Panc1 (cell line): ENCODE results near the gene MTHFD1L. TPM values are rescaled to one million over a fixed set of nuclear protein-coding genes. Genes with fewer than 3 reads are reported as not detected.
A peak's percentile ranks its signal among the peaks of the same experiment; 100 is the strongest.

ENCODE experiments used
- ATAC-seq: fragments of 200-7000 bp; cut with Tn5 transposase; 2 replicates; pipeline ENCODE4 v1.9.1; 2020; ENCODE audit warnings: mild to moderate bottlenecking, moderate library complexity
- BruUV-seq: library from RNA; stranded (reverse); fragments of 400-500 nt; replicated peaks from 2 replicates; lab custom pipeline; 2021; lab: Mats Ljungman, UMichigan
- CTCF ChIA-PET: fragments of 300-600 bp; sonication (Branson Sonifier 250); formaldehyde crosslinking; loops from one replicate; lab custom pipeline; 2022; ENCODE audit warnings: antibody characterized with exemption; lab: Charles Lee
- POLR2A ChIA-PET: fragments of 300-600 bp; sonication (Branson Sonifier 250); formaldehyde crosslinking; loops from one replicate; lab custom pipeline; 2022; ENCODE audit warnings: antibody characterized with exemption; lab: Charles Lee
- DNase-seq: peaks from one replicate; pipeline ENCODE4 v3.0.0-alpha.2; 2010; ENCODE audit warnings: low read depth, low spot score
- H3K27ac ChIP-seq: 2 replicates; pipeline ENCODE4 v1.5.1; 2011; ENCODE audit warnings: mild to moderate bottlenecking, low read length, inconsistent platforms
- H3K27me3 ChIP-seq: fragments of 200-500 bp; sonication (Bioruptor generic); 2 replicates; pipeline ENCODE4 v1.6.0; 2014; ENCODE audit warnings: low read length, inconsistent platforms; ENCODE audit not compliant: control insufficient read depth, insufficient read depth
- H3K36me3 ChIP-seq: fragments of 200-500 bp; sonication (Bioruptor generic); 2 replicates; pipeline ENCODE4 v1.5.1; 2014; ENCODE audit warnings: inconsistent platforms, mild to moderate bottlenecking, low read length, moderate library complexity; ENCODE audit not compliant: control insufficient read depth, insufficient read depth
- H3K4me1 ChIP-seq: 2 replicates; pipeline ENCODE4 v1.5.1; 2011; ENCODE audit warnings: inconsistent platforms, mild to moderate bottlenecking, low read length, moderate library complexity; ENCODE audit not compliant: control insufficient read depth, insufficient read depth
- H3K4me3 ChIP-seq, 2 experiments: 2 replicates each; pipeline ENCODE4 v1.5.1; 2011 to 2012; ENCODE audit warnings: low read depth in 2 of 2, low read length in 2 of 2, mild to moderate bottlenecking in 2 of 2, inconsistent platforms in 1 of 2, moderate library complexity in 1 of 2
- H3K9me3 ChIP-seq: fragments of 200-500 bp; sonication (Bioruptor generic); 2 replicates; pipeline ENCODE4 v1.5.1; 2014; ENCODE audit warnings: low read depth, mild to moderate bottlenecking, inconsistent platforms, low read length, moderate library complexity; ENCODE audit not compliant: control insufficient read depth, insufficient read depth
- POLR2AphosphoS5 ChIP-seq: IDR thresholded peaks from 2 replicates; pipeline ENCODE4 v1.6.1; 2012; ENCODE audit warnings: mild to moderate bottlenecking, low read depth, low read length, moderate library complexity
- REST ChIP-seq, 2 experiments: IDR thresholded peaks; 2 replicates each; pipeline ENCODE4 v1.6.1; 2011 to 2012; ENCODE audit warnings: low read depth in 2 of 2, control low read depth in 1 of 2, low read length in 1 of 2, mild to moderate bottlenecking in 1 of 2, moderate library complexity in 1 of 2; ENCODE audit not compliant: insufficient read depth in 1 of 2
- SIN3A ChIP-seq: IDR thresholded peaks from 2 replicates; pipeline ENCODE4 v1.6.1; 2012; ENCODE audit warnings: low read depth, mild to moderate bottlenecking, low read length, moderate library complexity, borderline replicate concordance; ENCODE audit not compliant: insufficient read depth
- TCF7L2 ChIP-seq: IDR thresholded peaks from 2 replicates; pipeline ENCODE4 v1.6.1; 2011; ENCODE audit warnings: mild to moderate bottlenecking, low read depth, low read length, inconsistent platforms
- in situ Hi-C: cut with HindIII; loops from 2 replicates; pipeline ENCODE4 v1.10.0; 2016; ENCODE audit warnings: low sequenced_read_pairs, low pct_unique_long_range_greater_than_20kb
- intact Hi-C: fragments of 100-400 bp; cut with micrococcal nuclease; formaldehyde crosslinking; loops from one replicate; pipeline ENCODE4 v1.10.0; 2022; ENCODE audit not compliant: unreplicated experiment
- total RNA-seq: library from RNA; stranded (reverse); gene quantifications from one replicate; pipeline ENCODE4 v1.2.1, GENCODE V29; 2021; ENCODE audit not compliant: unreplicated experiment
- TF ChIP-seq, protein P1 (sequence below): fragments of 450-650 bp; IDR thresholded peaks from 2 replicates; pipeline ENCODE4 v1.5.1; 2017; ENCODE audit warnings: mild to moderate bottlenecking

Gene MTHFD1L
- total RNA-seq, 1 experiment from 2014 or later, result 76.2 TPM

GRCh38 chr6:150866147-150866990 lies 867 bp downstream of the MTHFD1L start:
- in situ Hi-C loops (no loop called here), intact Hi-C loops (no loop called here)
- DNase-seq (no peak), ATAC-seq (peak; percentile 94)
- no TSS peak for BruUV-seq
- TF ChIP-seq, protein P1, sequence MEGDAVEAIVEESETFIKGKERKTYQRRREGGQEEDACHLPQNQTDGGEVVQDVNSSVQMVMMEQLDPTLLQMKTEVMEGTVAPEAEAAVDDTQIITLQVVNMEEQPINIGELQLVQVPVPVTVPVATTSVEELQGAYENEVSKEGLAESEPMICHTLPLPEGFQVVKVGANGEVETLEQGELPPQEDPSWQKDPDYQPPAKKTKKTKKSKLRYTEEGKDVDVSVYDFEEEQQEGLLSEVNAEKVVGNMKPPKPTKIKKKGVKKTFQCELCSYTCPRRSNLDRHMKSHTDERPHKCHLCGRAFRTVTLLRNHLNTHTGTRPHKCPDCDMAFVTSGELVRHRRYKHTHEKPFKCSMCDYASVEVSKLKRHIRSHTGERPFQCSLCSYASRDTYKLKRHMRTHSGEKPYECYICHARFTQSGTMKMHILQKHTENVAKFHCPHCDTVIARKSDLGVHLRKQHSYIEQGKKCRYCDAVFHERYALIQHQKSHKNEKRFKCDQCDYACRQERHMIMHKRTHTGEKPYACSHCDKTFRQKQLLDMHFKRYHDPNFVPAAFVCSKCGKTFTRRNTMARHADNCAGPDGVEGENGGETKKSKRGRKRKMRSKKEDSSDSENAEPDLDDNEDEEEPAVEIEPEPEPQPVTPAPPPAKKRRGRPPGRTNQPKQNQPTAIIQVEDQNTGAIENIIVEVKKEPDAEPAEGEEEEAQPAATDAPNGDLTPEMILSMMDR, result no peak
- TF ChIP-seq POLR2AphosphoS5, result peak; percentile 67
- CTCF ChIA-PET, result interaction anchor here (0.6 kb wide), 1 partner anchor 904 kb away, joined by 4 read pairs; no protein-coding TSS in a partner anchor
- Histone ChIP-seq H3K27me3 (no peaks in the 10 kb centered on the region), H3K27ac (peak overlapping the region; percentile 66), H3K36me3 (no peaks in the 10 kb centered on the region), H3K4me3 (peak overlapping the region; percentile 59 to 91), H3K9me3 (no peaks in the 10 kb centered on the region), H3K4me1 (0 out of 2 replicates have a peak, but pooled peaks cover 2% of the 10 kb centered on the region)
- POLR2A ChIA-PET, result no interaction called here

DNA sequence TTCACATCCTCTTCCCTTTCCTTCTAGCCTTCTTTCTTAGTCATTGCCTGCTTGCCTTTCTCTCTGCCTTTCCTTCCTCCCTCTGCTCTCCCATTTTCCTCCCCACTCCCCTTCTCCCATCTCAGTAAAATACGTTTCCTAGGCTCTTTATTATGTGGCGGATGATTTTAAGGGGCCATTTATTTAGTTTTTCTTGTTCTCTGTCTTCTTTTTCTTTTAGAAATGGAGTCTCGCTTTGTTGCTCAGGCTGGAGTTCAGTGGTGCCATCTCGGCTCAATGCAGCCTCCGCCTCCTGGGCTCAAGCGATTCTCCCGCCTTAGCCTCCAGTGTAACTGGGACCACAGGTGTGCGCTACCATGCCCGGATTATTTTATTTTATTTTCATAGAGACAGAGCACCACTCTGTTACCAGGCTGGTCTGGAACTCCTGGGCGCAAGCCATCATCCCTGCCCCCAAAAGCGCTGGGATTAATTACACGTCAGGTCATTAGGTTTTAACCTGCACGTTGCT lies 1.5 kb downstream of the MTHFD1L start:
- ChIA-PET POLR2A (interaction anchor here (0.7 kb wide), 1 partner anchor 474 kb away, joined by 11 read pairs; no protein-coding TSS in a partner anchor), CTCF (interaction anchor here (0.6 kb wide), 1 partner anchor 905 kb away, joined by 4 read pairs; no protein-coding TSS in a partner anchor)
- no peaks in the 10 kb centered on the region for H3K36me3 ChIP-seq
- intact Hi-C loops, result no loop called here
- ATAC-seq (no peak), DNase-seq (no peak)
- 0 out of 2 replicates have a peak, but pooled peaks cover 2% of the 10 kb centered on the region for H3K4me1 ChIP-seq
- H3K27me3 ChIP-seq, result no peaks in the 10 kb centered on the region
- in situ Hi-C loops, result no loop called here
- no peaks in the 10 kb centered on the region for H3K9me3 ChIP-seq
- H3K27ac ChIP-seq, result peak overlapping the region; percentile 66
- TF ChIP-seq SIN3A, result no peak
- TF ChIP-seq REST (IDR thresholded peaks at IDR 0.05; ENCODE audit: insufficient read depth in 1 of 2, low read depth in 2 of 2, low read length in 1 of 2), result no peak
- no peak for TF ChIP-seq TCF7L2
- TF ChIP-seq, protein P1, result no peak
- BruUV-seq, result TSS peak; percentile 83
- H3K4me3 ChIP-seq, result peak overlapping the region; percentile 59 to 91
